ENCODE measurements around the gene ADCYAP1.
A peak's percentile ranks its signal among the peaks of the same experiment; 100 is the strongest.

The ADCYAP1 gene

DNA sequence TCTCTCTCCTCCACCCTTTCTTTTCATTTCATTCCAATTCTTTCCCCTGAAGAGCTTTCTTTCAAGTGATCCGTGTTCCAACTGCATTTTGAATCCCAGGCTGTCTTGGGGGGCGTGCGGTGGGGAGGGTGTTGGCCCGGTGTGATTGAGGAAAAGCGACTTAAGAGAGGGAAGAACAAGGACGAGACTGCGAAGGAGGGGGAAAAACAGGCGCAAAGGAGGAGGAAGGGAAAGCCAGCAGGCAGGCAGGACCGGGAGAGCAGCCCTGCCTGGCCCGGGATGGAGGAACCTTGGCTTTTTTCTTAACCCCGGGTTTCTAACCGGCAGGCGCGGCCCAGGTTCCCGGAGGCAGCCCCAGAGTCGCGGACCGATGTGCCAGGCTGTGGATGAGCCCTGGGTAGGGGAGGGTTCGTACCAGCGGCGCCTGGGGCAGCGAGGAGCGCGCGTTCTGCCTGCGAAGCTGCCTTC lies 1.3 kb downstream of the ADCYAP1 start:
- no peaks in the 10 kb centered on the region for H3K9me3 Mint-ChIP-seq
- H3K4me3 Mint-ChIP-seq, result peak overlapping the region; percentile 53
- peaks cover 3% of the 10 kb centered on the region for H3K36me3 Mint-ChIP-seq (ENCODE audit: low read depth)
- peaks cover 86% of the 10 kb centered on the region for H3K27me3 Mint-ChIP-seq (ENCODE audit: low read depth)
- H3K27ac Mint-ChIP-seq, result no peak overlapping the region
- H3K4me1 Mint-ChIP-seq (ENCODE audit: low read depth), result peaks cover 8% of the 10 kb centered on the region

DNA sequence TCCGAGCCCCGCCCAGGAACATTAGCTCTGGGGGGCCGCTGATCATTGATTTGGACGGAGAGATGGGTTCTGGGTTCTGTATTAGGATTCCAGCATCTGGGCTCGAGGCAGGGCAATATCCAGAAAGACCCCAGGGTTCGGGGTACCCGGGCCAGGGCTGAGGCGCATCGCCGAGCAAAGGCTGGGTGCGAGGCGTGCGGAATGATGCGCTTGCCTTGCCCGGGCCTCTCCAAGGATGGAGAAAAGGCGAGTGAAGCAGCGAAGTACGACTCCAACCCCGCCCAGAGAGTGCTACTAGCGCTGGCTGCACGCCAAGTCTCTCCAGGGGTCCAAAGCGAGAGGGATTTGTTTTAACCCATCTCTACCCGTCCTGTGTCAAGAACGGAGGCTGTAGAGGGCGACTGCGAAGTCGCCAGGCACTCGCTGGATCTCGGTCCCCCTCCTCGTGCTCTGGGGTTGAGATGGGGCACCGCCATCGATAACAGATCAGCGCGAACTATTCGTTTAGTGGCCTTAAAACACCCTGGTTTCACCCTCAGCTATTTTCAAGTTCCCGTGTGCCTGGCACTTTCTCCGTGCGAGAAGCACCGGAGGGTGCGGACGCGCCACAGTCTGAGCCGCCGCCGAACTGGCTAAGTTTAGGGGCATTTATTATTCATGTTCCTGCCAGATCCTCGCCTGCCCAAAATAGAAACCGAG lies 1.9 kb downstream of the ADCYAP1 start:
- H3K36me3 Mint-ChIP-seq (ENCODE audit: low read depth), result peaks cover 3% of the 10 kb centered on the region
- H3K27me3 Mint-ChIP-seq (ENCODE audit: low read depth), result peaks cover 86% of the 10 kb centered on the region
- H3K9me3 Mint-ChIP-seq, result no peaks in the 10 kb centered on the region
- peaks cover 8% of the 10 kb centered on the region for H3K4me1 Mint-ChIP-seq (ENCODE audit: low read depth)
- H3K27ac Mint-ChIP-seq, result peak overlapping the region; percentile 36
- no peak overlapping the region for H3K4me3 Mint-ChIP-seq

DNA sequence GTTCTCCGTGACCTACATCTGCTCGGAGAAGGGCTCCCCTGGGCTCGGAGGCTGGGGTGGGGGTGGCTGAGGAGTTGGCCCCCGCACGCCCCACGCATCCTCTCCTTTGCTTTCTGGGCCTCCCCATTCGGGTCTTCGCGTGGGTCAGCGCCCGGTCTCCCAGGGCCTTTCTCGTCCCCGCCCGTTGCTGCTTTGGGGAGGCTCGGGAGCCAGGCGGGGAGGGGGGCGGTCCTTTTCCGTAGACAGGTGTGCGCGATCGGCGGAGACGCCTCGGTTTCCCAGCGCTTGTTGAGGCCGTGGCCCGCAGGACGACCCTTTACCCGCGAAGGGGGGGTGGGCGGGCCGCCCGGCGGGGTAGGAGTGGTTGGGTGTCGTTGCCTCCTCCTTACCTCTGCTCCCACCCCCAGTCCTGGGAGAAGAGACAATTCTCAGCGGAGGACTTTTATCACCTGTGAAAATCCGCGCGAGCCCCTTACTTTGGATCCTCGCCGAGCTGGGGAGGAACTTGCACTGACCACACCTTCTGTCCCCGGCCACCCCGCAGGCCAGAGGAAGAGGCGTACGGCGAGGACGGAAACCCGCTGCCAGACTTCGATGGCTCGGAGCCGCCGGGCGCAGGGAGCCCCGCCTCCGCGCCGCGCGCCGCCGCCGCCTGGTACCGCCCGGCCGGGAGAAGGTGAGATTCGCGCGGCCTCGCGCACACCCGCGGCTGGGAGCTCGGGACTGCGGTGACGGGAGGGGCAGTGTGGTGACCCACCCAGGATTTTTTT lies 2.6 kb downstream of the ADCYAP1 start:
- H3K9me3 Mint-ChIP-seq, result no peaks in the 10 kb centered on the region
- peaks cover 3% of the 10 kb centered on the region for H3K36me3 Mint-ChIP-seq (ENCODE audit: low read depth)
- no peak overlapping the region for H3K27ac Mint-ChIP-seq
- H3K27me3 Mint-ChIP-seq (ENCODE audit: low read depth), result peaks cover 86% of the 10 kb centered on the region
- no peak overlapping the region for H3K4me3 Mint-ChIP-seq
- H3K4me1 Mint-ChIP-seq (ENCODE audit: low read depth), result peaks cover 8% of the 10 kb centered on the region

DNA sequence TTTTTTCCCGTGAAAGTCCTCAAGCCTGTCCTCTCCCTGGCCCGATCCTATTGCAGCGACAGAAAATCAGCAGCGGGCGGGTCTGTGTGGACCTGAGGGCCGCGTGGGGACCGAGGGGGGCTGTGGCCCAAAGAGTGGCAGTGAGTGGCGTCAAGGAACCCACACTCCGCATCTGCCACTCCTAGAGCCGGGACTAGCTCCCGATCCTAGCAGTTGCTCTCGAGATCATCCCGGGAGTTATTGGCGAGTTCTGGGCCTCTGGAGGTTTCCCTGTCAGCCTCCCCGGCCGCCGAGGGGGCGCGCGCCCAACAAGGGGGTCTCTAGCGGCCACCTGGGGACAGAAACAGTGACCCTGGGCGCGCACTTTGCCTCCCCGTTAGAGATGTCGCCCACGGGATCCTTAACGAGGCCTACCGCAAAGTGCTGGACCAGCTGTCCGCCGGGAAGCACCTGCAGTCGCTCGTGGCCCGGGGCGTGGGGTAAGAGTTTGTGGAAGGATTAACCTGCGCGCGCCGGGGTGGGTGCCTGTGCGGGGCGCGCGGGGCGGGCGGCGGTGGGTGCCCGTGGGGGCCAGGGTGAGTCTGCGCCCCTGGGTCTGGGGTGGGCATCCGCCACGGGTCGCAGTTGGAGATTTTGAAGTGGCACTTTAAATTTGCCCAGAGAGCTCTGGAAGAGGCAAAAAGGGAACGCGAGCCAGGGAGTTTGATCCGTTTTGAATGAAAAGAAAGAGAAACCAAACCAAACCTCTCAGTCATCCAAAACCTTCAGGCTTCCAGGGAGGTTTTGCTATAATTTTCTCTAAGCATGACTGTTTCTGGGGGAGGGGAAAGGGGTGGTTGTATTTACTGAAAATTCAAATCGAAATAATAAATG lies 3.5 kb downstream of the ADCYAP1 start:
- no peaks in the 10 kb centered on the region for H3K9me3 Mint-ChIP-seq
- H3K4me3 Mint-ChIP-seq, result peak overlapping the region; percentile 50
- peaks cover 8% of the 10 kb centered on the region for H3K4me1 Mint-ChIP-seq (ENCODE audit: low read depth)
- no peak overlapping the region for H3K27ac Mint-ChIP-seq
- peaks cover 84% of the 10 kb centered on the region for H3K27me3 Mint-ChIP-seq (ENCODE audit: low read depth)
- peaks cover 3% of the 10 kb centered on the region for H3K36me3 Mint-ChIP-seq (ENCODE audit: low read depth)

DNA sequence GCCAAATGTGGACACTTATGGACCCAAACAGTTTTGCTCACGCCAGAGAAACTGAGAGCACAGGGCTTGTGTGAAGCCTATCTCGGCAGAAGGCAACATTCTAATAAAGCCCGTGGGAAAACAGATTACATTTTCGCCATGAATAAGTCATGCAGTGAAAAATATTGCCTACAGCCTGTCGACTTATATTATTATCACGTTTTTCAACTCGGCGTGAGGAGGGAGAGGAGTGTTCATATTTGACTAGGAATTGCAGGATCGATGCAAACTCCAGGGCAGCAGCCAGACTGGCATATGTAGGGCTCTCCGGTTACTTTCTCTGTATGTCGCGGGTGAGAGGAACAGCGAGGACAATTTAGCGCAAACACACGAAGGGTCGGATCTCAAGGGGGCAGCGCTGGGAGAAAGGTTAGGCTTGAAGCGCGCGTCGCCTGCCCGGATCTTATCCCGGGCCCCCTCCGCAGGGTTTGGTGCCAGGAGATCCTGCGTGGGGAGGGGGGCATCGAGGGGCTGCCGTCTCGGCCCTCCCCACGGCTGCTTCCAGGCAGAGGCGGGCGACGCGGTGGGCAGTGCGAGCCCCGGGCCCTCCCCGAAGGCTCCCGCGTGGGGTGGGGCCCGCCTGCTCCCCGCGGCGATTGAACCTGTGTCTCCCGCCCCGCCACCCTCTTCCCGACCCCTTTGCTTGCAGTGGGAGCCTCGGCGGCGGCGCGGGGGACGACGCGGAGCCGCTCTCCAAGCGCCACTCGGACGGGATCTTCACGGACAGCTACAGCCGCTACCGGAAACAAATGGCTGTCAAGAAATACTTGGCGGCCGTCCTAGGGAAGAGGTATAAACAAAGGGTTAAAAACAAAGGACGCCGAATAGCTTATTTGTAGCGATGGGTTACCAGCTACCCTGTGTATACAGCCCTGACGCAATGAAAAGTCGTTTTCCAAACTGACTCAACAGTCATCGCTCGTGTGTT lies 4.4 kb downstream of the ADCYAP1 start:
- peak overlapping the region; percentile 34 for H3K27ac Mint-ChIP-seq

DNA sequence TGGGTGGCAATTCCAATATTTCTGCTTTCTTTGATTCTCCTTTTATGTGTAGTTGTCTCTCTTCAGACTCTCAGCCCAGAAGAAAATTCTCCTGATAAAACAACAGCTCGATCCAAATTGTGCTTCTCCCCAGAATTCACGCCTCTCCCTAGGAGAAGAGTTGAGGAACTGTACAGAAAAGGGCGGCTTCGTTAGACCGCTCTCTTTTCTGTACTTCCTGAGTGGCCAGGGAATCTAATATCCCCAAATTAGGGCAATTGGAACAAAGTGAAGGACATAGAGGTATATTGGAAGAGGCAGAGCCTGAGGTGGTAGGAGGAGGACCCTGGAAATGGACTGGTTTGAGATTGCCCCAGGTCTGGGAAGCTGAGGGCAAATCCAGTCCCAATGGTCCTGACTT lies 5.6 kb downstream of the ADCYAP1 start:
- H3K9me3 Mint-ChIP-seq, result no peaks in the 10 kb centered on the region
- H3K4me1 Mint-ChIP-seq (ENCODE audit: low read depth), result peaks cover 8% of the 10 kb centered on the region
- peaks cover 73% of the 10 kb centered on the region for H3K27me3 Mint-ChIP-seq (ENCODE audit: low read depth)
- no peak overlapping the region for H3K27ac Mint-ChIP-seq
- no peak overlapping the region for H3K4me3 Mint-ChIP-seq
- H3K36me3 Mint-ChIP-seq (ENCODE audit: low read depth), result peaks cover 3% of the 10 kb centered on the region

More for the DNA sequence above, 4.4 kb downstream of the ADCYAP1 start:
- H3K4me3 Mint-ChIP-seq, result peak overlapping the region; percentile 49
- peaks cover 8% of the 10 kb centered on the region for H3K4me1 Mint-ChIP-seq (ENCODE audit: low read depth)
- H3K27me3 Mint-ChIP-seq (ENCODE audit: low read depth), result peaks cover 82% of the 10 kb centered on the region
- no peaks in the 10 kb centered on the region for H3K9me3 Mint-ChIP-seq
- H3K36me3 Mint-ChIP-seq (ENCODE audit: low read depth), result peaks cover 3% of the 10 kb centered on the region

DNA sequence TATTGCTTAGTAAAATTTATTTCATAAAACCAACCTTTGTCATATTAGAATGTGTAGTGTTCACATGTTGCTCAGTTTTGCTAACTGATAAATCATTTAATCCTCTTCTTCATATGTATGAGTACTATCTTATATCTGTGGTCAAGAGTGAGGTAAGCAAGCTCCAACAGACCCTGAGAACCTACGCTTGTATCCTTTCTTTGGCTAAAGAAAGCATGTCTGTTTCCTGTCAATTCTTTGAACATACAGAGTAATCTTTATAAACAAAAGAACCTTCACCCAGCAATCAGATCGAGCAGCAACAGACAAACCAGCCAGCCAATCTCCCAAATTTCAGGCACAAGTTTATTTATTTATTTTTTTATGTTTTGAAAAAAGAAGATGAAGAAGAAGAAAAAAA lies 6.4 kb downstream of the ADCYAP1 start:
- Mint-ChIP-seq H3K4me3 (no peak overlapping the region), H3K4me1 (ENCODE audit: low read depth) (peaks cover 7% of the 10 kb centered on the region), H3K27ac (no peak overlapping the region), H3K9me3 (no peaks in the 10 kb centered on the region), H3K27me3 (ENCODE audit: low read depth) (peaks cover 67% of the 10 kb centered on the region), H3K36me3 (ENCODE audit: low read depth) (peaks cover 3% of the 10 kb centered on the region)

DNA sequence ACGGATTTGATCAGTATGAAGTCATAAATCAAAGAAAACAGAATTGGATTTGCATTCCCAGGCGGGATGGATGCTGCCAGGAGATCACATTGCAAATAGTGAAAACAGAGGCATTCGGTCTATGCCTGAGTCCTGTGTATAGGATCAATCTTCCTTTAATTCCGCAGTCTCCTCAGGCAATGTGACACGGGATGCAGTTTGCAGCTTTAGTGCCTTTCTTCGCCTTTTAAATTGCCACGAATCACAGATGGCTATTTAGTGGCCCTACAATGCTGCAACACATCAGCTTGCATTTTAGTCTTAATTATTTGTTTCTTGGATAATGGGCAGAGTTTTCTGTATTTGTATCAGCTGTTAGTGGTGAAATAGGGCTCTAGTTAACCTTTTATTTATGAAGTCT lies 6.8 kb downstream of the ADCYAP1 start:
- peaks cover 3% of the 10 kb centered on the region for H3K36me3 Mint-ChIP-seq (ENCODE audit: low read depth)
- no peak overlapping the region for H3K4me3 Mint-ChIP-seq
- peaks cover 7% of the 10 kb centered on the region for H3K4me1 Mint-ChIP-seq (ENCODE audit: low read depth)
- peaks cover 63% of the 10 kb centered on the region for H3K27me3 Mint-ChIP-seq (ENCODE audit: low read depth)
- no peaks in the 10 kb centered on the region for H3K9me3 Mint-ChIP-seq
- no peak overlapping the region for H3K27ac Mint-ChIP-seq

DNA sequence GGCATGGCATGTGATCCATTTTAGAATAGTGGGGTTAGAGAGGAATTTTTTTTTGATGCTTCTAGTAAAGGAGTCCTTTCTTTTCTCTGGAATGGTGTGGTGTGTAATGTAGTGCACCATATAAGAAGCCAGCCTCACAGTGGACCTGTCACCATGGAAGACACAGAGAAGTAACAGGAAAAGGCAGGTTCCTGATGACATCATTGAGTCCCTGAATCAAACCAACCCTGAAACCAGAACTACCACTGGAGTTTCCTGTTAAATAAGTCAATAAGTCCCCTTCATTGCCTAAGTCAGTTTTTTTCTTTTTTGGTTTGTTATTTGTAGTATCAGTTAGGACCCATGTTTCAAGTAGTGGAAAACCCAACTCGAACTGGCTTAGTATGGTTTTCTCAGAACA lies 11.9 kb downstream of the ADCYAP1 start:
- Mint-ChIP-seq H3K4me1 (ENCODE audit: low read depth) (peaks cover 2% of the 10 kb centered on the region), H3K4me3 (no peak overlapping the region), H3K27me3 (ENCODE audit: low read depth) (peaks cover 36% of the 10 kb centered on the region), H3K27ac (no peak overlapping the region), H3K9me3 (no peaks in the 10 kb centered on the region), H3K36me3 (ENCODE audit: low read depth) (no peaks in the 10 kb centered on the region)

DNA sequence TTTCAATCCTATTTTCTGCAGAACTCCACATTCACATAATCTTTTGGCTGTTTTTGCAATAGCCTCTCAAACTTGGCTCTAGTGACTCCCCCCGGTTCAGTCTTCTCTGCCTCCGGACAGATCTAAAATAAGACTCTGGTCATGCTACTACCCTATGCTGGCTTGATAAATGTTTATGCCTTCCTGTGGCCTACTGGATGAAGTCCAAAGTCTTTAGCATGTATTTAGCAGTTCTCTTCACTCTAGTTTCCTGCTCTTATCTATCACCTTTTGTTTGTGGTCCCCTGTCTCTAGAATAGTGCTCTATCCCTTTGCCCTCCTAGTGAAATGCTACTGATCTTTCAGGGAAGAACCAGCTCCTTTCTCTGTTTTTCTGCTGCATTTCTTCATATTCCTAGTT lies 14.4 kb downstream of the ADCYAP1 start:
- Mint-ChIP-seq H3K4me1 (ENCODE audit: low read depth) (peaks cover 2% of the 10 kb centered on the region), H3K4me3 (no peak overlapping the region), H3K36me3 (ENCODE audit: low read depth) (no peaks in the 10 kb centered on the region), H3K27ac (no peak overlapping the region), H3K9me3 (no peaks in the 10 kb centered on the region), H3K27me3 (ENCODE audit: low read depth) (peaks cover 17% of the 10 kb centered on the region)

DNA sequence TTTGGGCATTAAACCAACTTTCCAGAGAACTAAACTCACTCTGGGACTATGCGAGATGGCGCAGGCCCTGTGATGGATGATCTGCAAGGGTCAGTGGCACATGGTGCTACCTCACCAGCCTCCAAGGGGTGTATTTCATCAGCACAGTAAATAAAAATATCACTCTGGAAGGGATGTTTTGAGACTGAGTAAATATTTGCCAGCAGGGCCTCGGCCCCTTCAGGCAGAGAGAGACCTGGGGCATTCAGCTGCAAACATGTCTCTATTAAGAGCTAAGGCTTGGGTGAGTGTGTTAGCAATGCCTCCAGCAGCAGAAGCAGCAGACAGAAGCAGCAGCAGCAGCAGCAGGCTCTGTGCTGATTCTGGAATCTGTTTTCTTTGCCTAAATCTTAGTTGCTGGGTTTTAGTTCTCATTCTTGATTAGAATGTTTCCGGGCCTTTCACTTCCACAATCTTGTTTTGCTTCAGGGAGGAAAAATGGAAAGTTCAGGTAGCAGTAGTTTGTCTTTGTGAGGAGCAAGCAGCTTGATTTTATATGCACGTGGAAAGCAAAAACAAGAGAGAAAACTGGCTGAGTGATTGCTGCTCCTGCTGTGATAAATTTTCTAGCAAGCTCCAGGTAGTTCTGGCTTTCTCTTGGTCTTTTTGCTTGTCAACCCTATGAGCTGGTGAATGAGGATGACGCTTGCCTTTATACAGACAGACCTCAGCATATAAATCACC lies 18.6 kb downstream of the ADCYAP1 start:
- no peaks in the 10 kb centered on the region for H3K4me1 Mint-ChIP-seq (ENCODE audit: low read depth)
- no peaks in the 10 kb centered on the region for H3K9me3 Mint-ChIP-seq
- no peak overlapping the region for H3K27ac Mint-ChIP-seq
- no peak overlapping the region for H3K4me3 Mint-ChIP-seq
- peaks cover 8% of the 10 kb centered on the region for H3K27me3 Mint-ChIP-seq (ENCODE audit: low read depth)
- H3K36me3 Mint-ChIP-seq (ENCODE audit: low read depth), result no peaks in the 10 kb centered on the region

DNA sequence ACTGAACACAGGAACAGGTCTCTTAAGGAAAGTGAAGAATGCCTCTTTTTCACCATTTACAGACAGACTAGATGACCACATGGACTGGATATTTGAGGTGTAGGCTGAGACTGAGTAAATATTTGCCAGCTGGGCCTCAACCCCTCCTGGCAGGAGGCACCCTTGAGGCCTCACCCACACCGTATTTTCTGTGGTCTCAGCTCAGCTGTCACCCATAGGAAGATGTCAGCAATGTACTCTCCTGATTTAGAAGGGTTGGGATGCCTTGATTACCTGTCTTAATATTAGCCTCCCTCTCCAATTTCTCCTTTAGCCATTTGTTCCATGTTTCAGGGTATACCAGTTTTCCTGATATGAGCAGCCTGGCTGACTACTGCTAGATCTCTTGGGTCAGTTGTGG lies 20.3 kb downstream of the ADCYAP1 start:
- Mint-ChIP-seq H3K27ac (no peak overlapping the region), H3K27me3 (ENCODE audit: low read depth) (peaks cover 3% of the 10 kb centered on the region), H3K9me3 (no peaks in the 10 kb centered on the region), H3K36me3 (ENCODE audit: low read depth) (no peaks in the 10 kb centered on the region), H3K4me3 (no peak overlapping the region), H3K4me1 (ENCODE audit: low read depth) (no peaks in the 10 kb centered on the region)

DNA sequence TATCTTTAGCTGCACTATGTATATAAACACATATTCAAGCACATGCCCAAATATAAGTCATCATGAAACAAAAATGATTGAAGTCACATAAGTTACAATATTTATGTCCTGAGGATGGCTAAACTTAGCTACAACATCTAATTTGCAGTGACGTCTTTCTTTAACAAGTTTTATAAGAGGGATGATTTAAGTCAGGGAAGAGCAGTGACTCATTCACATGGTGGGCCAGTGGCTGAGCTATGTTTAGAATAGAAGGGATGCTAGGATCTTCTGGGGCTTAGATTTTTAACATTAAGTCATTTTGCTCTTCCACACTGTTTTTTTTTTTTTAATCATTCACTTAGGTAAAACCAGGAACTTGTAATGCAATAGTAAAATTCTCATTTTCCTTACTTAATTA lies 22.3 kb downstream of the ADCYAP1 start:
- Mint-ChIP-seq H3K36me3 (ENCODE audit: low read depth) (no peaks in the 10 kb centered on the region), H3K27ac (no peak overlapping the region), H3K4me3 (no peak overlapping the region), H3K9me3 (no peaks in the 10 kb centered on the region), H3K4me1 (ENCODE audit: low read depth) (no peaks in the 10 kb centered on the region), H3K27me3 (ENCODE audit: low read depth) (no peaks in the 10 kb centered on the region)
